ENCODE results near the gene RHPN2.
"Not testable (repeated sequence)": the region's sequence is repeated elsewhere in the genome, so short reads cannot be mapped to it uniquely, and the experiment has no call there.

Gene RHPN2

GRCh38 chr19:33032218-33032781 lies 32.4 kb downstream of the RHPN2 start:
- no peak overlapping the region for H3K4me3 ChIP-seq (ENCODE audit: low read depth, low read length)

GRCh38 chr19:33029746-33030303 lies 34.9 kb downstream of the RHPN2 start:
- H3K4me3 ChIP-seq (ENCODE audit: low read depth, low read length): no peak overlapping the region

GRCh38 chr19:33026602-33027001 lies 38.1 kb downstream of the RHPN2 start:
- not testable (repeated sequence) for H3K4me3 ChIP-seq (ENCODE audit: low read depth, low read length)

- not testable (repeated sequence) for H3K4me3 ChIP-seq (ENCODE audit: low read depth, low read length)
These were observed 39.0 kb downstream of the RHPN2 start for GRCh38 chr19:33025468-33026238.

- H3K4me3 ChIP-seq (ENCODE audit: low read depth, low read length): no peak overlapping the region
These were observed 40.3 kb downstream of the RHPN2 start for GRCh38 chr19:33024398-33024797.

GRCh38 chr19:33022472-33023116 lies 42.1 kb downstream of the RHPN2 start:
- no peak overlapping the region for H3K4me3 ChIP-seq (ENCODE audit: low read depth, low read length)

- not testable (repeated sequence) for H3K4me3 ChIP-seq (ENCODE audit: low read depth, low read length)
These were observed 53.8 kb downstream of the RHPN2 start for GRCh38 chr19:33010891-33011290.

- H3K4me3 ChIP-seq (ENCODE audit: low read depth, low read length): no peak overlapping the region
These were observed 56.0 kb downstream of the RHPN2 start for GRCh38 chr19:33008738-33009137.

- H3K4me3 ChIP-seq (ENCODE audit: low read depth, low read length): no peak overlapping the region
These were observed 59.2 kb downstream of the RHPN2 start for GRCh38 chr19:33005440-33005839.

- not testable (repeated sequence) for H3K4me3 ChIP-seq (ENCODE audit: low read depth, low read length)
These were observed 61.2 kb downstream of the RHPN2 start for GRCh38 chr19:33003424-33004024.

- not testable (repeated sequence) for H3K4me3 ChIP-seq (ENCODE audit: low read depth, low read length)
These were observed 62.4 kb downstream of the RHPN2 start for GRCh38 chr19:33002126-33002865.

GRCh38 chr19:33000910-33001309 lies 63.8 kb downstream of the RHPN2 start:
- H3K4me3 ChIP-seq (ENCODE audit: low read depth, low read length): no peak overlapping the region

GRCh38 chr19:33000510-33000909 lies 64.2 kb downstream of the RHPN2 start:
- no peak overlapping the region for H3K4me3 ChIP-seq (ENCODE audit: low read depth, low read length)

GRCh38 chr19:32998722-32999121 lies 66.0 kb downstream of the RHPN2 start:
- no peak overlapping the region for H3K4me3 ChIP-seq (ENCODE audit: low read depth, low read length)

- no peak overlapping the region for H3K4me3 ChIP-seq (ENCODE audit: low read depth, low read length)
These were observed 66.9 kb downstream of the RHPN2 start for GRCh38 chr19:32997716-32998355.

- H3K4me3 ChIP-seq (ENCODE audit: low read depth, low read length): not testable (repeated sequence)
These were observed 67.6 kb downstream of the RHPN2 start for GRCh38 chr19:32997061-32997464.

- not testable (repeated sequence) for H3K4me3 ChIP-seq (ENCODE audit: low read depth, low read length)
These were observed 68.7 kb downstream of the RHPN2 start for GRCh38 chr19:32995966-32996365.

GRCh38 chr19:32988724-32989123 lies 76.0 kb downstream of the RHPN2 start:
- H3K4me3 ChIP-seq (ENCODE audit: low read depth, low read length): no peak overlapping the region

GRCh38 chr19:32988254-32988653 lies 76.4 kb downstream of the RHPN2 start:
- H3K4me3 ChIP-seq (ENCODE audit: low read depth, low read length): not testable (repeated sequence)

- H3K4me3 ChIP-seq (ENCODE audit: low read depth, low read length): not testable (repeated sequence)
These were observed 82.2 kb downstream of the RHPN2 start for GRCh38 chr19:32982488-32982887.

All from iPS-11a (cell line).